ENCODE results near the gene TNNI3K.

The TNNI3K gene

DNA sequence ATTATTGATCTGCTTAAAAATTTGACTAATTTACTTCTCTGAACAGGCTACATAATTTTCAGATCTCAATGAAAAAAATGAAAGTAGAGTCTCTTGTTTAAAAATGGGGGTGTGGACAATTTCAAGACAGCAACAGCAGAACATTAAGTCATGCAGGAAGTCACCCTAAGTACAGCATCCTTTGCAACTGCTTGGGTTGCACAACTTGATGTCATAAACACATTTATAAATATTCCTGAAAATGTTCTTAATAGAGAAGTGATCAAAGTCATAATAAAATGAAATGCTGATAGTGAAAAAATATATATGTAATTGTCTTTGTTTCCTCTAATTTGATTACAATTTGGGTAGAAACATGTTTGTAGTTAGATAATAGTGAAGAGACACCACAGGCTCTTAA is 79.3 kb downstream of the TNNI3K start:
- no peak for DNase-seq

DNA sequence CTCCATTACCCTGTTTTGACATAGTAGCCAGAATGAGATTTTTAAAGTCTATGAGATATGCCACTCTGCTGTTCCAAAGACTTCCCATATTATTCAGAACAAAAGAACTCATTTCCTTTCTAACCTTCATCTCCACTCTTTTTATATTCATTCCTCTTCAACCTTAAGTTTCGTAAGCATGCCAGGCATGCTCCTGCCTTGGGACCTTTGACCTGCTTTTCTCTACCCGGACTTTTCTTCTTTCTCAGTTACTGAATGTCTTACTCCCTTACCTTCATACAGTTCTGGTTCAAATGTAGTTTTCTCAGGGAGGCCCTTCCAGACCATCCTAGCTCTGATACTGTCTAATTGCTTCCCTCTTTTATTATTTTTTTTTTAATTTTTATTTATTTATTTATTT is 81.1 kb downstream of the TNNI3K start:
- DNase-seq, result no peak

DNA sequence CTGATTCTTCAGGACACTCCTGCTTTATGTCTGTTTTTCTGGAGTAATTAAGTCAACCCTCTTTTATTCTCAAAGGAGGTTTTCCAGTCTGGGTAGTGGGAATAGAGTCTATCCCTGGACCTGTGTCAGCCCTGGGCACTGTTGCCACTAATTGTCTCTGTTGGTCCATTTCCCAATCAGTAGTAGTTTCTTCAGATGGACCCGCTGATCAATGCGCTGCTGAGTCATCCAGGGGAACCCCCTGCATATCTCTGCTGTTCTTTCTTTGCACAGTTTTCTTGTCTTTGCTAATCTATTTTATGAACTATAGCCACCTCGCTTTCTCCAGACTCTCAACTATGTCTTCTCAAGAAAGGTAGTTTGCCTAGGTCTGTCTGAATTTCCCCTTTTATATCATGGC is 82.5 kb downstream of the TNNI3K start:
- DNase-seq, result no peak

DNA sequence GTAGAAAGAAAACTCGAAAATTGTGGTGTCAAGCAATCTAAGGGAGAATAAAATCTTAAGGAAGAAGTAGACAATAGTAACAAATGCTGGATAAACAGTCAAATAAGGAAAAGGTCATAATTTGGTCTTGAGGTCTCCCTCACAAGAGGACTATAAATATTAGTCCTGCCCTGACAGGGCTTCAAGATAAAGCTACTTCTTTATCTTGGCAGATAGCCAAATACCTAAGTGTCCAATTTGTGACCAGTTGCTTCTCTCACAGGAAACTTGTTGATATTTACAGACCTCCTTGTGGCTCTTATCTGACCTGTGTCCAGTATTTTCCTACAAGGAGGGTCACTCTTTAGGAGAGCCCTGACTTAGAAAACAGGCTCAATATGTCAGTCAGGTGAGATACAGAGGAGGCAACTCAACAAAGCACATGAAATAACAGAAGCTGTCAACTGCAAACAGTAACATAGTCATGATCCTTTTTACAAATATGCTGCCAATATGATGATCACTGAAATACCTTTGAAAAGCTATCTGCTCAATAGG is 88.8 kb downstream of the TNNI3K start:
- DNase-seq, result no peak

DNA sequence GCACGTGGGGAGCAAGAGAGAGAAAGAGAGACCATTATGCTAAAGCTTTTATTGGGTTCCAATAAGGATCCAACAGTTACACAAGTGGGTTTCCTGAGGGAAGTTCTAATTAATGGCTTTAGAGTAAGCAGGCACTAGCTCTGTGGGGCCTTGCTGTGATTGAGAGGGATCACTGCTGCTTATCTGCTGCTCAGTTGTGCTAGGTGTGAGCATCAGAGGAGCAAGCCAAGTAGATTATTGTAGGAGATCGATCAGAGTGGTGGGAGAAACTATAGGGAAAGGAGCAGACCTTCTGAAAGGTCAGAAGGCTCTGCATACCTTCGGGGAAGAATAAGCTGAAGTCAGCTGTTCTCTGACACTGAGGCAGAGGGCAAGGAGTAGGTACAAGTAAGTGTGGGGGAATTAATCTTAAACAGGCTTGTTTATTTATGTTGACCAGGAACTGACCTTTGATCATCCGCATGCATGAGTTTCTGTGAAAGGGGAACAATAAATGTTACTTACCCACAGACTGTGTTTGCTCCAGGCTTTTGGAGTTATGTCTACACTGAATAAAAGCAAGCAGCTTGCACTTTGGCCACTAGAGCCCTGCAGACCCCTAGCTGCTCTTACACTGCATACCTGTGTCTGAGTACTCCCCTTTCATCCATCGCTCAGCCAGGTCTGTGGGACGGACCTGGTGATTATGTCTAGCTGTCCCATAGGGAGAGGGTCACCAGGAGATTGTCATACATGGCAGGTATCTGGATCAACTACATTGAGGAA is 89.7 kb downstream of the TNNI3K start:
- DNase-seq, result no peak

DNA sequence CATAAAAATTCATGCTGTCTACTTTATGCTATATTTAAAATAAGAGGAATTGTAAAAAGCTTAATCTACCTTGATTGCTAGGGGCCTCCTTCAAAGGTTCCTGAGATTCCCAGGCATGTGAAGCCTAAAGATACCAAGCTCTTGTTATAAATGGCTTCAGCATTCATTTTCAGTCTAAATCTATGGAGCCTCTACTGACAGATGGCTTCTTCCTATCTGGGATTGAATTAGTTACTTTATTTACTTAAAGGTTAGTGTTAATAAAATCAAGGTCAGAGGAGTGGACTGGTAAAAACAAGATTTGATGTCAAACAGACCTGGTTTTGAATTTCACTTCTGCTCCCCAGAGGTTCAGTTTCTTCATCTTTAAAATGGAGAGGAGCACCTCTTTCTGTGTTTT is 93.7 kb downstream of the TNNI3K start:
- DNase-seq, result no peak

DNA sequence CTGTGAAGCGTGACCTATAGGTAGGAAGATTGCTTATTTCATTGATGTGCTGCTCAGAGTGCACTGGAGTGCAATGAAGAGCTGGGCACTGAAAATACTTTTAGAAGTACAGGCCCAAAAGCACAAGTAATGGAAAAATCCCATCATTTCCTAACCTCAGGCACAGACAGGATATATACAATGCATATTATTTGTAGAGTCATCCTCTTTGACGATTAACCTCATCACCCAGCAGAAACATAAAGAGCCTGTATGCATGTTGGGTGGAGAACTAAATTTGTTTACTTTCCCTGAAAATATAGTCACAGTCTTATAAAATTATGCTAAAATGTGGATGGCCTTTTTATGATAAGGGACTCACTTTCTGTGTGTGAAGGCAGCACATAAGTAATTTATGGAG is 98.1 kb downstream of the TNNI3K start:
- DNase-seq, result no peak

DNA sequence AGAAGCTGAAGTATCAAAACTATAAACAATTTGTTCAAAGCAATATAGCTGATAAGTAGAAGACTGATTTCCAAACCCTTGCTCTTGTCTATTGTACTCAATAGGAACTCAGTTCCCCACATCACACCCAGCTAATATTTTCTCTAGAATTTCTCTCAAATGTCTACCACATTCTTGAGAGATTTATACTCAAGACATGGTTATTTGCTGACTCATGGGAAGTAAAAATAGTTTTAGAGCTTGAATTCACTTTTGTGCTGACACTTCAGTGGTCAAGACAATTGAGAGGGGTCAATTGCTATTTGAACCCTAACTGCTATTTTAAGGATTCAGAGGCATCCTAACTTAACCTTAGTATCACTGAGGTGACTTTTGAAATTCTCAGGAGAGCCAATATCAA is 99.0 kb downstream of the TNNI3K start:
- no peak for DNase-seq

DNA sequence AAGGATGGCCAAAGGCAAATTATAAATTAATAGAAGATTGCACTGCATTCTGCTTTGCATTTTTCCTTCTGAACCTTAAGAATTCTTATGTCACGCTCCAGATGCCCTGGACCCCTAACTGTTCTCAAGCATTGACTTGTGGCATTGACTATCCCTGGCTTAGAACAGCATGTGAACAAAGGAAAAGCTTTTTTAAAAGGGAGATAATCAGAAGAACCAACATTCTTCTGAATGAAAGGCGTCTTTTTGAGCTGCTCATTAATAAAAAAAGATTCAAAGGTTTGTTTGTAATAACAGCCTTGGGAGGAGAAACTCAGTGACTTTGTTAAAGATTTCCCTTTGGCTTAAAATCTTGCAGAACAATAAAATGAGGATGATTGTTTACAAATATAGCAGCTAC is 105.5 kb downstream of the TNNI3K start:
- no peak for DNase-seq

DNA sequence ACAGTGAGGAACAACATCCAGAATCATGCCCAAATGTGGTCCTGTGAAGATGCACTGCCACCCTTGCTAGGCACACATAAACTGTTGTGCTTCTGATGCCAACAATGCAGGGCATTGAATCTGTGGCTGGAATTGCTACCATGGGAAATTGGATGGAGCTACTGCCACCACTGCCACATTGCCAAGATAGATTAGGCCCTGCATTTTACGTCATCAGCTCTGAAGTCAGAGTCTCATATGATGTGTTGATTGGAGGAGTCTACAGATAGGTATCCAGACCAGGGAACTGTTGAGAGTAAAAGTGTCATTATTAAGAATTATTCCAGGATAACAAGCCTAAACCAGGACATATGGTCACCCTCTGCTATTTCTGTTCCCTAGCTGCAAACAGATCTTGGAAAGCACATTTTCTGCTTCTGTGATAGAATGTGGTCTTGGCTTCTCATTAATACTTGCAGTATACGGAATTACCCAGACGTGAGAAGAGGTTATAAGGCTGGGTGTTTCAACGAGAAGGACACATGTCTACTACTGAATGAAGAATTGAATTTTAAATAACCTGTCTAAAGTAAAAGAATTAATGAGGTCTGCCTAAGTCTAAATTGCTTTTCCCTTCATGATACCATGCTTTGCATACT is 106.6 kb downstream of the TNNI3K start:
- no peak for DNase-seq

DNA sequence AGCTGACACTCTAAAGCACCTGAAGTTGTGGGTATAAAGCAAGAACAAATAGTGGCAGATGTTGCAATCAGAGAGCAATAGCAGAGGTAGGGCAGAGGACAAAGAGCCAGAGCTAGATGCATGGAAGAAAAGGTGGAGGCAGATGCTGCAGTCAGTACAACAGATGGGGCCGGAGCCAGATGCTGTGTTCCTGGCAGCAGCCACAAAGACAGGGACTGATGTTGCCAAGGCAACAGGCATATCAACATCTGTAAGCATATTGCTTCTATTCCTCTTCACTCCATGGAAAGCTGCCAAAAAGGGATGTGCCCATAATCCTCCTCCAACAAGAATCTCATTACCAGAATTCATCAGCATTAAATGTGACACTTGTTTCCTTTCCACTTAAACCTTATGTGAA is 108.0 kb downstream of the TNNI3K start:
- DNase-seq, result no peak

DNA sequence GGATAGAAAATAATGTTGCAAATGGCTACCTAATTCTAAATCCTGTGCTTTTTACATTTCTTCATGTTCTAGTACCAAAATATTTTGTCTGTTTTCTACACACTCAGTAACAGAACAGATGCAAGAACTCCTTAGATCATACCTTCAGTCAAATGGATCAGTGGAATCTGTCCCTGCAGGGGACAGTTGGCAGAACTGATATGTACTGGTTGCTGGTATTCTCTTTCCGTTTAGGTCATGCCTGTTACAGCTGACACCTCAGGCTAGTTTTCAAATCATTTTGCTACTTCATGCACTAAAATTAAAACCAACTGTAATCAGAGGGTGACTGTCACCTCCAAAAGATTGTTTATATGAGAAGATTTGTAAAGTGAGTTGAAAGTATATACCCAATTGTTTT is 109.2 kb downstream of the TNNI3K start:
- DNase-seq, result no peak

DNA sequence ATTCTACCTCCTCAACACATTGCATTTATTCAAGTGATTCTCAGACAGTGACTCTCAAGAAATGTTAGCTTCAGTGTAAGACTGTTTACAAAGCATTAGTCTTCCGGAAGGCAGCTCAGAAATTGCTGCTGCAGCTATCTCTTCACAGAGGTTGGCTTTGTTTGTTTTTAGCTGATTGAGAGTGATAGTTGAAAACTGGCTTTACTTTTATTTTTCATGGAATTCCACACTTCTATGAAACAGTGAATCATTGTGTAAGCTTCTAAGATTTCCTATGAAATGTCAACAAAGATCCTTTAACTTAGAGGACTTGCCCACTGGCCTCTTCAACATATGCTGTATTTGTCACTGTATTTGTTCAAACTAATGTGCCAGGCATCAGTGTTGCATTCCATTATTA is 121.3 kb downstream of the TNNI3K start:
- DNase-seq, result no peak

DNA sequence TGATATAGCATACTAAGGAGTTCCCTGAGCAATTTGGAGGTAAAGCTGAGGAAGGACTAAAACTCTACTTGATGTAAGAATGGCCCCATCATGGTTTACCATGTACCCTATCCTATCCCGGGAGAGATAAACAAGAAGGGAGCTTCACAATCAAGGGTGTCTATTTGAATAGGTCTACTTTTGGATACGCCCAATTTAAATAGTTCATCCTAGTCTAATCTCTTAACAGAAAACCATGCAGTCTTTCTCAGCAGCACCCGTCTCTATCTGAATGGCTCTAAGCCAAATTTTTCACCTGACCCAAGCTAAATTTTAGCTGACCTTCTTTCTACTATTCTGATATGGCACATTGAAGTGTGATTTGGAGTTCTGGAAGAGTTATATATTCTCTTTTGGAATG is 122.0 kb downstream of the TNNI3K start:
- DNase-seq, result no peak

DNA sequence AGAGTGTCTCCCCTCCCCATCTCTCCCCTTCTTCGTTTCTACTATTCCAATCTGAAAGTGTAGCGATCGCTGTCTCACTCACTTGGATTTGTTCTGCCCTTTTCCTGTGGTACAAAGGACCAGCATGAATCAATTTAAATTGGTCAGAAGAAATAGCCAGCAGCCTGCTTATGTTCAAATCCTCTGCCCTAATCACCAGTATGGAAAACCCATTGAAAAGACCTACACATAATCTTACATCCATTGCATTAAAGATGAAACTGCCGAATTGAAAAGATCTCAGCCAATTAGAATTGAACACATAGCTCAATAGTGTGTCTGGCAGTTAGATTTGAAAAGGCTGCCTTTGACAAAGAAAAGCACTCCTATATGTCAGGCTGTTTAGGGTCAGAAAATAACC is 122.6 kb downstream of the TNNI3K start:
- no peak for DNase-seq

DNA sequence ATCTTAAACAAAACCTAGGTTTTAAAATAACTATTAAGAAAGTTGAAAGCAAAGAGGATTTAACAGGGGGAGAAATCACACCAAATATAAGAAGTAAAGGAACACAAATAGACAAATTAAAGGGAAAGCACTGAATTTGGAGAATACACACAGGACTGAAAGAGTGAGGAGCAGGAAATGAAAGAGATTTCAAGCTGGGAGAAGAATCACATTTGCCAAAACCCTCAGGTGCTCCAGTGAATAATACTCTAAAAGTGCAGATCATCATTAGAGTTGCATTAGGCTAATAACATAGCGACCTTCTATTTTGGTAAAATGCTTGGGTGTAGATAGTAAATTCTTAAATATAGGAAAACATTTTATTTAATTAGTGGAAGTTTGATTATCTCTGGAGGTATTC is 127.5 kb downstream of the TNNI3K start:
- DNase-seq, result no peak

DNA sequence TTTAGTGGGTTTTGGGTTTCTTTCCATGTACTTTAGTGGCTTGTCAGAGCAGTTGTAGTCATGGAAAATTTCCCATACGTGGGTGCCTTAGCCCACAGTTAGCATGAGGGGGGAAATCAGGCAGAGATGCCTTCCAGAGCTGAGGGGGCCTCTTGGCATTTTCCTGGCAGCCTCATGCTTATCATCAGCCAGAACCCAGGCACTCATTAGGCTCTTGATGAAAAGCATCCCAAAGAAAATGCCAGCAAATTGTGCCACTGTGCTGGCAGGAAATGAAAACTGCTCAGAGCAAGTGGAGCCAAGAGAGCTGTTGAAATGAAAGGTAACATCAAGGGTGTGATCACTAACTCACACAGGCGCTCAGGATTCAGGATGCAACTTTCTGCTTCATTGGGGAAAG is 128.0 kb downstream of the TNNI3K start:
- no peak for DNase-seq

DNA sequence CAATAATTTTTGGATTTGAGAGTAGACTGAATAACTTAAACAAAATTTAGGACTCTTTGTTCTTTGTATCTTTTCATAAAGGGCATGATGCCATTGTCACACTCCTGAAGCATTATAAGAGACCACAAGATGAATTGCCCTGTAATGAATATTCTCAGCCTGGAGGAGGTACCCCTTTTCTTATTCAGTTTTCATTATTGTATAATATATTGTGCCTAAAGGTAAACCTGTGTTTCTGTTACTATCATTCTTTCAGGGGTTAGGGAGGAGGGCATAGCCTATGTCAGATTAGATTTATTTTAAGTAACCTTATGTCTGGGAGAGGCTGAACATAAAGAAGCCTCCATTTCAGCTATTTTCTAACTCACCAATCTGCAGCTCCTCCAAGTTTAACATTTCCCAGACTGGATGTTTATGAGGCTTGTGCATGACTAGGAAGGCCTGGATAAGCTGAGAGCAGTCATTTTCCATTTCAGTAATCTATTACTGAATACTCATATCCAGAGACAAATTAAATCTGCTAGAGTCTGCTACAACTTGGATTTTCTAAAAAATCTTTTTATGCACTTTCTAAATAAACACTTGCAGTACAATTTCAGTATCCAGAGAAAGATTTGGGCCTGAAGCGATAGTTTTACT is 132.1 kb downstream of the TNNI3K start:
- DNase-seq, result no peak

DNA sequence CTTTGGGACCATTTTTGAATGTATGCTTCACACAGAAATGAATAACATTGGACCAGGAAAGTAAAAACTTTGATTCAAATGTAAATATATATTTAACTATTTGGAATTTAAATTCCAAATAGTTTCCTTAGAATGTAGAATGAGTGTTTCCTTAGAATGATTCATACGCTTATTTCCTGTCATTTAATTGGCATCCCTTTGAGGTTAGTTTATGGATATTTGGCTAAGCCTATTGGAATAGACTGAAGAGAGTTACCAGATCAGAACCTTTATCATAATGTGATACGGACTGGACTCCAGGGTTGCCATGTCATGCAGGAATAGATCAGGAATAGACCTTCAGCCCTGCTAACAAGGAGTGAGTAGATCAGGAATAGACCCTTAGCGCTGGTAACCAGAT is 133.1 kb downstream of the TNNI3K start:
- no peak for DNase-seq

DNA sequence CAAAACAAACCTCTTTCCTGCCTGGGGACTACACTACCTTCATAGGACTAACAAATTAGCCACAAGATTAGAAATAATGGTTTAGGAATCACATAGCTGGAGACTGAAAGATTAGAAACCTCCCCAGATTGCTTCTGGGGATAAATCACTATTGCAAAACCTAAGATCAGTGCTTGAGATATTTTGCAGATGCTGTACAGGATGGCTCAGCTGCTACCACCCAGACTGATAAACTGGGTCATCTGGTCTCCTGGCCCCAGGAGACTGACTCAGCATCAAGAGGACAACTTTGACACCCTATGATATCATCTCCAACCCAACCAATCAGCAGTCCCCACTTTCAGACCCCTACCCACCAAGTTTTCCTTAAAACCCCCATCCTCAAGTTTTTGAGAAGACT is 140.2 kb downstream of the TNNI3K start:
- DNase-seq, result no peak

DNA sequence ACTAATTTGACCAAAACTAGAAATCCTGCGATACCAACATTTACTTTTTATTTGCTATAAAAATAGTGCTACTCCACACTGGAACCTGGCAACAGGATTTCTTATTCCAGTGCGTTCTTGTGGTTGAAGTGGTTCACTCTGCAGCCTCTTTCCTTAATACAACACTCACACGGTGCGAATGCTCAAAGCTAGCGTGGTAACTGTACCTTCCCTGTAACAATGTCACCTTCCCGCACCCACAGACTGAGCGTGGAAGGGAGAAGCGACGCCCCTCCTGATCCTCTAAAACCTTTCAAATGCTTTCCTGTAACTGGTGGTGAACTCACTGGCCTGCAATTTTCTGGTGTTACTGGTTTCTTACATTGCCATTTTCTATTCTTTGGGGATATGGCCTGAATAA is 145.1 kb downstream of the TNNI3K start:
- no peak for DNase-seq

DNA sequence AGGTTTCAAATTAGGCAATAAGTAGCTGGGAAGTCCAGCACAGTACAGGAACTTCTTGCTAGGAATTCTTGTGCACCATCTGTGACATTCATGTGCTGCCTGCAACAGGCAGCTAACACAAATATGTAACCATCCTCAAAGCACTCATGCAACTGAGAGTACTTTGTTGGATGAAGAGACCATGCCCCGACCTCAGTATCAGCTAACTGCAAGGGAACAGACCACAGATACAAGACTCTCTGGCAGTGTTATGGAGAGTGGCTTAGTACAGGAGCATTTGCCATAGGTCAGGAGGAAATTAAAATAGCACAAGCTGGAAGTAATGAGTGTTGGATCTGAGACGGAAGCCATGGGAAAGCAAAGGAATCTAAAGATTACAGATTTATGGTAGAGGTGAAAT is 153.7 kb downstream of the TNNI3K start:
- no peak for DNase-seq

DNA sequence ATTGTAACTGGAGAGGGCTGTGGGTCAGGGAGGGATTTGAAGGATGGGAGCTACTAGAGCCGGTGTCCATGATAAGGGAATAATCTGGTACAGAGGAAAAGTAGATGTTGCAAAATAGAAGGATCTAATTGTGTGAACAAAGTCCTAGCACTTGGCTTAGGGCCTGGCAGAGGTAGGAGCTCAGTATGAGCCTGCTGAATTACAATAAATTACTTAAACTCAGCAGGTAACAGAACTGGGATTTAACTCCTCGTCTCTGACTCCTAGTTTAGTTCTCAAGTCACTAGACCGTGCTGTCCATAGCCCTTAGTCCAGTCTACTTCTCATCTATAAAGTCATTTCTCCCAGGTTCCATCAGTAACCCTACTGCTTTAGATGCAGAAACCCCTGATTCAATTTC is 157.0 kb downstream of the TNNI3K start:
- DNase-seq, result no peak

DNA sequence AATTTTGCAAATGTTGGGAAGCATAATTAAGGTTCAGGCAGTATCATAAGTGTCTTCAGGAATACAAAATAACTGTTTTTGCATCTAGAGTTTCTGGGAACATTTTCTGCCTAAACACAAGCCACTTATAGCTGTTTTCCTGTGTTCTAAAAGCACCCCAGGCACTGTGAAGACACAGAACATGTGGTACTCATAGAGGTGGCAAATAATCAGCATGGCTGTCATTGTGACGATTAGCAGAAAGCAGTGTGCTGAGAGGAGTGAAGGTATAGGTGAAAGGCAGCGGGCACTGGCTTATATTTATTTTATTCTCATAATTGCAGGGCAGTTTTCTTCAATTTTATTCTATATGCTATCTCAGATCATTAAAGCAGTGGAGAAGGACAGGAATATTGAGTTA is 157.7 kb downstream of the TNNI3K start:
- no peak for DNase-seq

Measured in 8988T (cell line).